ENCODE measurements around the gene USP49.

USP49 gene

DNA sequence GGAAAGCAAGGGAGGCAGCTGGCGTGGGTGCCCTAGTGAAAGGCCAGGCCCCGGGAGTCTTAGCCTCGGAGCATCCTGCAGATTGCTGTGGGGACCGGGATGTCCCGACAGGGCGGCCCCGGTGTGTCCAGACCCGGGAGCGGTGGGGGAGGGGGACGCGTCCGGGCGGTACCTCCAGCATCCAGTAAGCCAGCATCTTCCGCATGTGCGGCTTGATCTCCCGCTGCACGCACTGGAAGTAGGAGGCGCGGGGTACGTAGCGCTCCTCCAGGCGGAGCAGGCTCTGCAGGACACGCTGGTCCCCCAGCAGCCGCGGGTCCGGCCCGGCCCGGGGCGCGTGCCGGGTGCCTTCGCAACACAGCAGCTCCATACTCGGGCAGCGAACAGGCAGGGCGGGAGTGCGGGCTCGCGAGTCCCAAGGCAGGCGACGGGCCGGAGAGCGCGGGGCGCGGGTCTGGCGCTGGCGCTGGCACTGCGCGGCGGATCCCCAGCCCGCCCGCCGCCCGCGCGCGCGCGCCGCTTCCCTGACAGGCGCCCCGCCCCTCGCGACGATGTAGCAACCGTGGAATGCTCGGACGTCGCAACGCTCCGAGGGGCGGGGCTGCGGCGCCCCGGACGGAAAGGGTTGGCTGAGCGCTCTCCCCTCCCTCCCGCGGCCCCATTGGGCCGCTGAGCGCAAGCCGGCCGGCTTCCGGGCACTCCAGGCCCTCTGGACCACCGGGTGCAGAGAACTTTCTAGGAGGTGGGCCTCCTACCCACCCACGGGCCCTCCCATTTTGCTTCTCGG, 46.3 kb upstream of the USP49 start, which contains the start of gene CCND3 (continued):
- TF ChIP-seq, protein P1, sequence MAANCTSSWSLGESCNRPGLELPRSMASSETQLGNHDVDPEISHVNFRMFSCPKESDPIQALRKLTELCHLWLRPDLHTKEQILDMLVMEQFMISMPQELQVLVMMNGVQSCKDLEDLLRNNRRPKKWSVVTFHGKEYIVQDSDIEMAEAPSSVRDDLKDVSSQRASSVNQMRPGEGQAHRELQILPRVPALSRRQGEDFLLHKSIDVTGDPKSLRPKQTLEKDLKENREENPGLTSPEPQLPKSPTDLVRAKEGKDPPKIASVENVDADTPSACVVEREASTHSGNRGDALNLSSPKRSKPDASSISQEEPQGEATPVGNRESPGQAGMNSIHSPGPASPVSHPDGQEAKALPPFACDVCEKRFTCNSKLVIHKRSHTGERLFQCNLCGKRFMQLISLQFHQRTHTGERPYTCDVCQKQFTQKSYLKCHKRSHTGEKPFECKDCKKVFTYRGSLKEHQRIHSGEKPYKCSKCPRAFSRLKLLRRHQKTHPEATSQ (tag by site-specific recombination; IDR thresholded peaks at IDR 0.05) = 0 out of 2 replicates have a peak, but pooled peaks have one; percentile 25
- no peak for TF ChIP-seq HOXA7 (CRISPR knock-in tag; IDR thresholded peaks at IDR 0.05; ENCODE audit: borderline replicate concordance)
- no peak for TF ChIP-seq SCRT2 (tag by site-specific recombination; IDR thresholded peaks at IDR 0.05)
- no peak for TF ChIP-seq SCRT1 (tag by site-specific recombination; IDR thresholded peaks at IDR 0.05; ENCODE audit: borderline replicate concordance)
- TF ChIP-seq ZBTB20 (tag by site-specific recombination; IDR thresholded peaks at IDR 0.05) = peak; percentile 87
- TF ChIP-seq, protein P2, sequence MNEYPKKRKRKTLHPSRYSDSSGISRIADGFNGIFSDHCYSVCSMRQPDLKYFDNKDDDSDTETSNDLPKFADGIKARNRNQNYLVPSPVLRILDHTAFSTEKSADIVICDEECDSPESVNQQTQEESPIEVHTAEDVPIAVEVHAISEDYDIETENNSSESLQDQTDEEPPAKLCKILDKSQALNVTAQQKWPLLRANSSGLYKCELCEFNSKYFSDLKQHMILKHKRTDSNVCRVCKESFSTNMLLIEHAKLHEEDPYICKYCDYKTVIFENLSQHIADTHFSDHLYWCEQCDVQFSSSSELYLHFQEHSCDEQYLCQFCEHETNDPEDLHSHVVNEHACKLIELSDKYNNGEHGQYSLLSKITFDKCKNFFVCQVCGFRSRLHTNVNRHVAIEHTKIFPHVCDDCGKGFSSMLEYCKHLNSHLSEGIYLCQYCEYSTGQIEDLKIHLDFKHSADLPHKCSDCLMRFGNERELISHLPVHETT (tag by site-specific recombination; IDR thresholded peaks at IDR 0.05) = no peak
- TF ChIP-seq SP7 (tag by site-specific recombination; IDR thresholded peaks at IDR 0.05) = 0 out of 2 replicates have a peak, but pooled peaks have one; percentile 3
- TF ChIP-seq SP3 (tag by site-specific recombination; IDR thresholded peaks at IDR 0.05) = peak; percentile 55
- no peak for TF ChIP-seq ZFP69B (tag by site-specific recombination; IDR thresholded peaks at IDR 0.05)
- TF ChIP-seq, protein P3, sequence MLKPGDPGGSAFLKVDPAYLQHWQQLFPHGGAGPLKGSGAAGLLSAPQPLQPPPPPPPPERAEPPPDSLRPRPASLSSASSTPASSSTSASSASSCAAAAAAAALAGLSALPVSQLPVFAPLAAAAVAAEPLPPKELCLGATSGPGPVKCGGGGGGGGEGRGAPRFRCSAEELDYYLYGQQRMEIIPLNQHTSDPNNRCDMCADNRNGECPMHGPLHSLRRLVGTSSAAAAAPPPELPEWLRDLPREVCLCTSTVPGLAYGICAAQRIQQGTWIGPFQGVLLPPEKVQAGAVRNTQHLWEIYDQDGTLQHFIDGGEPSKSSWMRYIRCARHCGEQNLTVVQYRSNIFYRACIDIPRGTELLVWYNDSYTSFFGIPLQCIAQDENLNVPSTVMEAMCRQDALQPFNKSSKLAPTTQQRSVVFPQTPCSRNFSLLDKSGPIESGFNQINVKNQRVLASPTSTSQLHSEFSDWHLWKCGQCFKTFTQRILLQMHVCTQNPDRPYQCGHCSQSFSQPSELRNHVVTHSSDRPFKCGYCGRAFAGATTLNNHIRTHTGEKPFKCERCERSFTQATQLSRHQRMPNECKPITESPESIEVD (tag by site-specific recombination; IDR thresholded peaks at IDR 0.05) = no peak
- TF ChIP-seq ZNF670 (tag by site-specific recombination; IDR thresholded peaks at IDR 0.05; ENCODE audit: low read depth) = no peak
- no peak for TF ChIP-seq TCF7L2 (IDR thresholded peaks at IDR 0.05; ENCODE audit: borderline replicate concordance, low read depth, low read length)
- TF ChIP-seq ZNF138 (tag by site-specific recombination; IDR thresholded peaks at IDR 0.05; ENCODE audit: borderline replicate concordance) = no peak
- peak; percentile 30; the same call in 1 of the 2 replicates for TF ChIP-seq ZNF2 (tag by site-specific recombination; IDR thresholded peaks at IDR 0.05)
- TF ChIP-seq ZFP41 (tag by site-specific recombination; IDR thresholded peaks at IDR 0.05; ENCODE audit: borderline replicate concordance) = no peak
- TF ChIP-seq ZNF211 (tag by site-specific recombination; IDR thresholded peaks at IDR 0.05; ENCODE audit: low read depth) = no peak
- TF ChIP-seq MZF1 (tag by site-specific recombination; IDR thresholded peaks at IDR 0.05; ENCODE audit: borderline replicate concordance) = 0 out of 2 replicates have a peak, but pooled peaks have one; percentile 13
- TF ChIP-seq ZNF133 (tag by site-specific recombination; IDR thresholded peaks at IDR 0.05) = no peak
- TF ChIP-seq ZSCAN23 (tag by site-specific recombination; IDR thresholded peaks at IDR 0.05) = 0 out of 2 replicates have a peak, but pooled peaks have one; percentile 7
- no peak for TF ChIP-seq ZNF169 (tag by site-specific recombination; IDR thresholded peaks at IDR 0.05)
- 0 out of 2 replicates have a peak, but pooled peaks have one; percentile 18 for TF ChIP-seq ZNF223 (tag by site-specific recombination; IDR thresholded peaks at IDR 0.05)
- TF ChIP-seq, protein P4, sequence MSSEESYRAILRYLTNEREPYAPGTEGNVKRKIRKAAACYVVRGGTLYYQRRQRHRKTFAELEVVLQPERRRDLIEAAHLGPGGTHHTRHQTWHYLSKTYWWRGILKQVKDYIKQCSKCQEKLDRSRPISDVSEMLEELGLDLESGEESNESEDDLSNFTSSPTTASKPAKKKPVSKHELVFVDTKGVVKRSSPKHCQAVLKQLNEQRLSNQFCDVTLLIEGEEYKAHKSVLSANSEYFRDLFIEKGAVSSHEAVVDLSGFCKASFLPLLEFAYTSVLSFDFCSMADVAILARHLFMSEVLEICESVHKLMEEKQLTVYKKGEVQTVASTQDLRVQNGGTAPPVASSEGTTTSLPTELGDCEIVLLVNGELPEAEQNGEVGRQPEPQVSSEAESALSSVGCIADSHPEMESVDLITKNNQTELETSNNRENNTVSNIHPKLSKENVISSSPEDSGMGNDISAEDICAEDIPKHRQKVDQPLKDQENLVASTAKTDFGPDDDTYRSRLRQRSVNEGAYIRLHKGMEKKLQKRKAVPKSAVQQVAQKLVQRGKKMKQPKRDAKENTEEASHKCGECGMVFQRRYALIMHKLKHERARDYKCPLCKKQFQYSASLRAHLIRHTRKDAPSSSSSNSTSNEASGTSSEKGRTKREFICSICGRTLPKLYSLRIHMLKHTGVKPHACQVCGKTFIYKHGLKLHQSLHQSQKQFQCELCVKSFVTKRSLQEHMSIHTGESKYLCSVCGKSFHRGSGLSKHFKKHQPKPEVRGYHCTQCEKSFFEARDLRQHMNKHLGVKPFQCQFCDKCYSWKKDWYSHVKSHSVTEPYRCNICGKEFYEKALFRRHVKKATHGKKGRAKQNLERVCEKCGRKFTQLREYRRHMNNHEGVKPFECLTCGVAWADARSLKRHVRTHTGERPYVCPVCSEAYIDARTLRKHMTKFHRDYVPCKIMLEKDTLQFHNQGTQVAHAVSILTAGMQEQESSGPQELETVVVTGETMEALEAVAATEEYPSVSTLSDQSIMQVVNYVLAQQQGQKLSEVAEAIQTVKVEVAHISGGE (tag by site-specific recombination; conservative IDR thresholded peaks at IDR 0.05; ENCODE audit: low read depth) = peak; percentile 74; the same call in 1 of the 2 replicates
- TF ChIP-seq ZNF391 (tag by site-specific recombination; IDR thresholded peaks at IDR 0.05; ENCODE audit: borderline replicate concordance, low read depth) = peak; percentile 74; the same call in 1 of the 2 replicates
- no peak for TF ChIP-seq ZNF585B (tag by site-specific recombination; IDR thresholded peaks at IDR 0.05)
- TF ChIP-seq, protein P5, sequence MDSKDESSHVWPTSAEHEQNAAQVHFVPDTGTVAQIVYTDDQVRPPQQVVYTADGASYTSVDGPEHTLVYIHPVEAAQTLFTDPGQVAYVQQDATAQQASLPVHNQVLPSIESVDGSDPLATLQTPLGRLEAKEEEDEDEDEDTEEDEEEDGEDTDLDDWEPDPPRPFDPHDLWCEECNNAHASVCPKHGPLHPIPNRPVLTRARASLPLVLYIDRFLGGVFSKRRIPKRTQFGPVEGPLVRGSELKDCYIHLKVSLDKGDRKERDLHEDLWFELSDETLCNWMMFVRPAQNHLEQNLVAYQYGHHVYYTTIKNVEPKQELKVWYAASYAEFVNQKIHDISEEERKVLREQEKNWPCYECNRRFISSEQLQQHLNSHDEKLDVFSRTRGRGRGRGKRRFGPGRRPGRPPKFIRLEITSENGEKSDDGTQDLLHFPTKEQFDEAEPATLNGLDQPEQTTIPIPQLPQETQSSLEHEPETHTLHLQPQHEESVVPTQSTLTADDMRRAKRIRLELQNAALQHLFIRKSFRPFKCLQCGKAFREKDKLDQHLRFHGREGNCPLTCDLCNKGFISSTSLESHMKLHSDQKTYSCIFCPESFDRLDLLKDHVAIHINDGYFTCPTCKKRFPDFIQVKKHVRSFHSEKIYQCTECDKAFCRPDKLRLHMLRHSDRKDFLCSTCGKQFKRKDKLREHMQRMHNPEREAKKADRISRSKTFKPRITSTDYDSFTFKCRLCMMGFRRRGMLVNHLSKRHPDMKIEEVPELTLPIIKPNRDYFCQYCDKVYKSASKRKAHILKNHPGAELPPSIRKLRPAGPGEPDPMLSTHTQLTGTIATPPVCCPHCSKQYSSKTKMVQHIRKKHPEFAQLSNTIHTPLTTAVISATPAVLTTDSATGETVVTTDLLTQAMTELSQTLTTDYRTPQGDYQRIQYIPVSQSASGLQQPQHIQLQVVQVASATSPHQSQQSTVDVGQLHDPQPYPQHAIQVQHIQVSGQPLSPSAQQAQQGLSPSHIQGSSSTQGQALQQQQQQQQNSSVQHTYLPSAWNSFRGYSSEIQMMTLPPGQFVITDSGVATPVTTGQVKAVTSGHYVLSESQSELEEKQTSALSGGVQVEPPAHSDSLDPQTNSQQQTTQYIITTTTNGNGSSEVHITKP (tag by site-specific recombination; IDR thresholded peaks at IDR 0.05) = peak; percentile 34; the same call in 1 of the 2 replicates
- peak; percentile 88 for TF ChIP-seq SP2 (tag by site-specific recombination; IDR thresholded peaks at IDR 0.05)
- TF ChIP-seq GLIS2 (tag by site-specific recombination; IDR thresholded peaks at IDR 0.05) = peak; percentile 72
- TF ChIP-seq GLIS1 (tag by site-specific recombination; IDR thresholded peaks at IDR 0.05) = peak; percentile 35; the same call in 1 of the 2 replicates

Measured in HEK293 (cell line).